Esophagus squamous epithelium (tissue), 5 donors: ENCODE results near the gene XRCC4. TPM values are rescaled to one million over a fixed set of nuclear protein-coding genes. Genes with fewer than 3 reads are reported as not detected.

Experiments used
- DNase-seq: peaks from one replicate; lab custom pipeline; 2025; lab: John Stamatoyannopoulos, UW
- H3K27ac ChIP-seq, 4 donors: fragments of 200-600 bp; sonication (generic); one replicate each; pipeline ENCODE4 v1.5.1; 2016 to 2019; ENCODE audit warnings: mild to moderate bottlenecking in 1 of 4
- H3K27me3 ChIP-seq, 4 donors: fragments of 200-600 bp; sonication (generic); 1 replicate in 3 of 4; 2 replicates in 1 of 4; pipeline versions ENCODE4 v1.5.1 to v1.6.0; 2017 to 2021; ENCODE audit warnings: antibody characterized with exemption in 1 of 4
- H3K36me3 ChIP-seq, 3 donors: fragments of 200-600 bp; sonication (generic); one replicate each; pipeline ENCODE4 v1.5.1; 2016 to 2019
- H3K4me1 ChIP-seq, 3 donors: fragments of 200-600 bp; sonication (generic); one replicate each; pipeline ENCODE4 v1.5.1; 2017 to 2019
- H3K4me3 ChIP-seq, 4 donors: fragments of 200-600 bp; sonication (generic); 1 replicate in 3 of 4; 2 replicates in 1 of 4; pipeline ENCODE4 v1.5.1; 2016 to 2019; ENCODE audit warnings: mild to moderate bottlenecking in 2 of 4, moderate library complexity in 1 of 4
- H3K9me3 ChIP-seq, 3 donors: fragments of 200-600 bp; sonication (generic); one replicate each; pipeline ENCODE4 v1.5.1; 2016 to 2019
- CTCF ChIP-seq, 6 experiments: fragments of 450-650 bp in 4 of 6; fragments of 200-600 bp in 2 of 6; sonication (generic) in 2 of 6; IDR thresholded peaks; one replicate each; pipeline ENCODE4 v1.5.1; 2016 to 2019; ENCODE audit warnings: antibody characterized with exemption in 6 of 6, mild to moderate bottlenecking in 4 of 6, moderate library complexity in 4 of 6
- POLR2A ChIP-seq, 4 donors: fragments of 450-650 bp; IDR thresholded peaks; one replicate each; pipeline ENCODE4 v1.6.1; 2017; ENCODE audit warnings: antibody characterized with exemption in 4 of 4, mild to moderate bottlenecking in 4 of 4, moderate library complexity in 3 of 4
- WGBS, 2 donors: methylation state at CpG; one replicate each; pipeline ENCODE4 v1.1.5; 2018; 5-methylcytosine and 5-hydroxymethylcytosine counted together
- intact Hi-C: fragments of 100-400 bp; cut with DNase I; formaldehyde crosslinking; loops from one replicate; pipeline ENCODE4 v1.15.0; 2022
- total RNA-seq, 4 donors: library from RNA; depleted of rRNA; stranded (reverse); fragments of >200 nt; gene quantifications; one replicate each; pipeline ENCODE4 v1.1.0, GENCODE V29; 2016
- donor health status: DM: yes; HTN: yes; CAD: no.

XRCC4 gene
- total RNA-seq, 4 donors from 2014 or later, result 2.9 to 10.3 (median 7.4) TPM

- H3K4me1 ChIP-seq, result peaks cover 0 to 32% (median 0%) of the 10 kb centered on the region in 3 donors
- H3K4me3 ChIP-seq, result no peak overlapping the region
- no peaks in the 10 kb centered on the region for H3K9me3 ChIP-seq
- no peak for DNase-seq
- H3K27me3 ChIP-seq, result no peaks in the 10 kb centered on the region
- WGBS, 2 donors, result 78 to 86% methylated on average over 2 of the region's 2 CpGs
- TF ChIP-seq CTCF (IDR thresholded peaks at IDR 0.05) (no peak), POLR2A (IDR thresholded peaks at IDR 0.05) (no peak)
- no peak overlapping the region for H3K27ac ChIP-seq
- intact Hi-C loops, result no loop called here
- H3K36me3 ChIP-seq, result peaks cover 0 to 4% (median 0%) of the 10 kb centered on the region in 3 donors
These were observed 8.1 kb upstream of the XRCC4 start for GRCh38 chr5:83069096-83069799.

GRCh38 chr5:83071286-83072051 lies 5.9 kb upstream of the XRCC4 start:
- H3K27me3 ChIP-seq, result no peaks in the 10 kb centered on the region
- peaks cover 6 to 54% (median 8%) of the 10 kb centered on the region in 3 donors for H3K4me1 ChIP-seq
- no peak for DNase-seq
- 77 to 83% methylated on average over 2 of the region's 2 CpGs for WGBS, 2 donors
- no peak overlapping the region for H3K27ac ChIP-seq
- no peaks in the 10 kb centered on the region for H3K9me3 ChIP-seq
- H3K36me3 ChIP-seq, result no peaks in the 10 kb centered on the region
- intact Hi-C loops, result no loop called here
- TF ChIP-seq POLR2A (IDR thresholded peaks at IDR 0.05), result no peak
- TF ChIP-seq CTCF (IDR thresholded peaks at IDR 0.05), result no peak
- H3K4me3 ChIP-seq, result no peak overlapping the region

- Histone ChIP-seq H3K27ac (no peak overlapping the region), H3K9me3 (no peaks in the 10 kb centered on the region), H3K36me3 (no peaks in the 10 kb centered on the region), H3K4me3 (no peak overlapping the region), H3K4me1 (peaks cover 7 to 59% (median 9%) of the 10 kb centered on the region in 3 donors), H3K27me3 (no peaks in the 10 kb centered on the region)
- intact Hi-C loops, result no loop called here
- no peak for DNase-seq
- 69 to 74% methylated on average over 6 of the region's 6 CpGs for WGBS, 2 donors
- TF ChIP-seq POLR2A (IDR thresholded peaks at IDR 0.05) (no peak), CTCF (IDR thresholded peaks at IDR 0.05) (no peak)
These were observed 4.4 kb upstream of the XRCC4 start for GRCh38 chr5:83072966-83073365.

GRCh38 chr5:83077662-83078261 lies 415 bp downstream of the XRCC4 start:
- no peaks in the 10 kb centered on the region for H3K9me3 ChIP-seq
- peak overlapping the region; percentile 84 to 90 (median 85) for H3K27ac ChIP-seq
- intact Hi-C loops, result no loop called here
- peaks cover 7 to 44% (median 13%) of the 10 kb centered on the region in 3 donors for H3K4me1 ChIP-seq
- H3K27me3 ChIP-seq, result no peaks in the 10 kb centered on the region
- DNase-seq, result peak; percentile 2
- H3K36me3 ChIP-seq, result no peaks in the 10 kb centered on the region
- no peak for TF ChIP-seq CTCF (IDR thresholded peaks at IDR 0.05)
- no peak for TF ChIP-seq POLR2A (IDR thresholded peaks at IDR 0.05)
- 4 to 5% methylated on average over 13 of the region's 14 CpGs for WGBS, 2 donors
- peak overlapping the region; percentile 63 to 91 (median 77) for H3K4me3 ChIP-seq

GRCh38 chr5:83082750-83083149 lies 5.4 kb downstream of the XRCC4 start:
- H3K9me3 ChIP-seq, result no peaks in the 10 kb centered on the region
- no peaks in the 10 kb centered on the region for H3K36me3 ChIP-seq
- H3K27ac ChIP-seq, result no peak overlapping the region
- TF ChIP-seq POLR2A (IDR thresholded peaks at IDR 0.05), result no peak
- TF ChIP-seq CTCF (IDR thresholded peaks at IDR 0.05), result no peak
- H3K4me1 ChIP-seq, result peaks cover 0 to 9% (median 5%) of the 10 kb centered on the region in 3 donors
- intact Hi-C loops, result no loop called here
- H3K27me3 ChIP-seq, result no peaks in the 10 kb centered on the region
- no peak for DNase-seq
- H3K4me3 ChIP-seq, result no peak overlapping the region
